PC-9 (cell line): ENCODE results near the gene NBEA. TPM values are rescaled to one million over a fixed set of nuclear protein-coding genes. Genes with fewer than 3 reads are reported as not detected.

Experiments used
- BruUV-seq: library from RNA; stranded (reverse); fragments of 400-500 nt; replicated peaks from 2 replicates; lab custom pipeline; 2021; lab: Mats Ljungman, UMichigan
- CTCF ChIA-PET: fragments of 300-600 bp; sonication (Branson Sonifier 250); formaldehyde crosslinking; loops from one replicate; lab custom pipeline; 2022; ENCODE audit warnings: antibody characterized with exemption; lab: Charles Lee
- POLR2A ChIA-PET: fragments of 300-600 bp; sonication (Branson Sonifier 250); formaldehyde crosslinking; loops from one replicate; lab custom pipeline; 2022; ENCODE audit warnings: antibody characterized with exemption; ENCODE audit not compliant: unreplicated experiment; lab: Charles Lee
- DNase-seq, 2 experiments: peaks; one replicate each; pipeline versions ENCODE4 v3.0.0 to v3.0.0-alpha.2; 2015 to 2022; ENCODE audit warnings: mixed read lengths in 1 of 2
- H2AFZ ChIP-seq: fragments of 200-600 bp; sonication (generic); 2 replicates; pipeline ENCODE4 v1.8.1; 2017; ENCODE audit warnings: antibody characterized with exemption
- H3F3A ChIP-seq: fragments of 200-600 bp; sonication (generic); 2 replicates; pipeline ENCODE4 v1.8.1; 2017; ENCODE audit warnings: antibody characterized with exemption, mild to moderate bottlenecking, low read depth; ENCODE audit not compliant: insufficient read depth
- H3K27ac ChIP-seq: fragments of 200-600 bp; sonication (generic); 2 replicates; pipeline ENCODE4 v1.6.1; 2016; ENCODE audit warnings: mixed run types
- H3K27me3 ChIP-seq: fragments of 200-600 bp; sonication (generic); 2 replicates; pipeline ENCODE4 v1.6.1; 2016; ENCODE audit warnings: low read depth, mixed run types; ENCODE audit not compliant: insufficient read depth
- H3K36me3 ChIP-seq: fragments of 200-600 bp; sonication (generic); 2 replicates; pipeline ENCODE4 v1.6.1; 2016; ENCODE audit warnings: low read depth, mixed run types
- H3K4me1 ChIP-seq: fragments of 200-600 bp; sonication (generic); replicated peaks from 2 replicates; pipeline ENCODE4 v1.6.1; 2016; ENCODE audit warnings: mixed run types; ENCODE audit not compliant: insufficient read depth
- H3K4me2 ChIP-seq: fragments of 200-600 bp; sonication (generic); 2 replicates; pipeline ENCODE4 v1.6.1; 2017; ENCODE audit warnings: mixed run types
- H3K4me3 ChIP-seq: fragments of 200-600 bp; sonication (generic); 2 replicates; pipeline ENCODE4 v1.6.1; 2016; ENCODE audit warnings: mixed run types
- H3K79me2 ChIP-seq: fragments of 200-600 bp; sonication (generic); 2 replicates; pipeline ENCODE4 v1.6.1; 2017; ENCODE audit warnings: low read depth, mixed run types
- H3K9me2 ChIP-seq: fragments of 200-600 bp; sonication (generic); 2 replicates; pipeline ENCODE4 v1.8.1; 2017; ENCODE audit warnings: mild to moderate bottlenecking; ENCODE audit not compliant: insufficient read depth
- H3K9me3 ChIP-seq: fragments of 200-600 bp; sonication (generic); 2 replicates; pipeline ENCODE4 v1.8.1; 2016; ENCODE audit warnings: low read depth; ENCODE audit not compliant: insufficient read depth
- H4K20me1 ChIP-seq: fragments of 200-600 bp; sonication (generic); 2 replicates; pipeline ENCODE4 v1.8.1; 2017; ENCODE audit not compliant: insufficient read depth
- CTCF ChIP-seq: fragments of 200-600 bp; sonication (generic); conservative IDR thresholded peaks from 2 replicates; pipeline ENCODE4 v1.6.1; 2017; ENCODE audit warnings: mixed run types, antibody characterized with exemption, mild to moderate bottlenecking, moderate library complexity
- EZH2 ChIP-seq: fragments of 200-600 bp; sonication (generic); IDR thresholded peaks from 2 replicates; pipeline ENCODE4 v1.8.0; 2017; ENCODE audit warnings: antibody characterized with exemption, low read depth
- intact Hi-C: fragments of 100-400 bp; cut with micrococcal nuclease; formaldehyde crosslinking; loops from one replicate; pipeline ENCODE4 v1.10.0; 2022; ENCODE audit not compliant: unreplicated experiment
- total RNA-seq: library from RNA; stranded (reverse); gene quantifications from 2 replicates; pipeline ENCODE4 v1.2.3, GENCODE V29; 2021

The NBEA gene
- total RNA-seq, 1 experiment from 2014 or later: 4.0 TPM

- intact Hi-C loops: no loop called here
- Histone ChIP-seq H3K4me1 (peaks cover 46% of the 10 kb centered on the region), H4K20me1 (no peaks in the 10 kb centered on the region), H3K9me3 (no peaks in the 10 kb centered on the region), H3K27me3 (no peaks in the 10 kb centered on the region), H3K9me2 (no peaks in the 10 kb centered on the region), H3F3A (peaks cover 22% of the 10 kb centered on the region), H3K36me3 (no peaks in the 10 kb centered on the region), H3K4me3 (no peak overlapping the region), H3K4me2 (peak overlapping the region; percentile 49; the same call in 1 of the 2 replicates), H3K79me2 (no peaks in the 10 kb centered on the region), H3K27ac (no peak overlapping the region), H2AFZ (no peak overlapping the region)
- no TSS peak for BruUV-seq
- TF ChIP-seq EZH2 (no peak), CTCF (no peak)
- CTCF ChIA-PET: no interaction called here
- POLR2A ChIA-PET: no interaction called here
- DNase-seq: peak in 1 of 2 experiments; percentile 37
Measured at GRCh38 chr13:35712907-35713761, 771.1 kb downstream of the NBEA start.

- intact Hi-C loops: no loop called here
- ChIA-PET POLR2A (no interaction called here), CTCF (no interaction called here)
- H3K79me2 ChIP-seq: no peaks in the 10 kb centered on the region
- peak overlapping the region; percentile 49 for H3K4me2 ChIP-seq
- no peaks in the 10 kb centered on the region for H3K9me2 ChIP-seq
- no peaks in the 10 kb centered on the region for H4K20me1 ChIP-seq
- peaks cover 22% of the 10 kb centered on the region for H3F3A ChIP-seq
- H3K4me1 ChIP-seq: peaks cover 46% of the 10 kb centered on the region
- H3K27me3 ChIP-seq: no peaks in the 10 kb centered on the region
- TF ChIP-seq CTCF (no peak), EZH2 (no peak)
- no peaks in the 10 kb centered on the region for H3K36me3 ChIP-seq
- DNase-seq: peak in 1 of 2 experiments; percentile 55
- H3K27ac ChIP-seq: peak overlapping the region; percentile 47
- no TSS peak for BruUV-seq
- no peaks in the 10 kb centered on the region for H3K9me3 ChIP-seq
- H2AFZ ChIP-seq: no peak overlapping the region
- no peak overlapping the region for H3K4me3 ChIP-seq
Measured at GRCh38 chr13:35714121-35714520, 772.1 kb downstream of the NBEA start.

GRCh38 chr13:35714588-35715377 is 772.7 kb downstream of the NBEA start:
- peak overlapping the region; percentile 47 for H3K27ac ChIP-seq
- TF ChIP-seq CTCF (no peak), EZH2 (no peak)
- H3K4me2 ChIP-seq: peak overlapping the region; percentile 49
- no peaks in the 10 kb centered on the region for H4K20me1 ChIP-seq
- no peak overlapping the region for H2AFZ ChIP-seq
- no peaks in the 10 kb centered on the region for H3K36me3 ChIP-seq
- H3K4me1 ChIP-seq: peaks cover 46% of the 10 kb centered on the region
- intact Hi-C loops: no loop called here
- CTCF ChIA-PET: no interaction called here
- POLR2A ChIA-PET: no interaction called here
- H3K9me3 ChIP-seq: no peaks in the 10 kb centered on the region
- BruUV-seq: no TSS peak
- H3K27me3 ChIP-seq: no peaks in the 10 kb centered on the region
- no peak for DNase-seq
- H3K4me3 ChIP-seq: no peak overlapping the region
- H3K9me2 ChIP-seq: no peaks in the 10 kb centered on the region
- peaks cover 22% of the 10 kb centered on the region for H3F3A ChIP-seq
- H3K79me2 ChIP-seq: no peaks in the 10 kb centered on the region
